ENCODE measurements around the gene DCAF5. TPM values are rescaled to one million over a fixed set of nuclear protein-coding genes. Genes with fewer than 3 reads are reported as not detected.
"Not testable (repeated sequence)": the region's sequence is repeated elsewhere in the genome, so short reads cannot be mapped to it uniquely, and the experiment has no call there.

The DCAF5 gene
- total and polyA plus RNA-seq, 2 experiments from 2014 or later = 50.0 to 58.2 TPM

- no peaks in the 10 kb centered on the region for H3K27me3 ChIP-seq
- no peak for DNase-seq (ENCODE audit: low read depth in 1 of 2, low spot score in 1 of 2)
- H3K9me3 ChIP-seq (ENCODE audit: low read depth) = no peaks in the 10 kb centered on the region
- H3K36me3 ChIP-seq = no peaks in the 10 kb centered on the region
- H3K4me3 ChIP-seq = no peak overlapping the region
- no peaks in the 10 kb centered on the region for H3K4me1 ChIP-seq (ENCODE audit: low read depth)
- no peak for TF ChIP-seq CTCF (IDR thresholded peaks at IDR 0.05; ENCODE audit: low read depth, low read length)
- no peak overlapping the region for H3K27ac ChIP-seq
Measured at GRCh38 chr14:69036757-69037506, 116.0 kb downstream of the DCAF5 start.

- no peaks in the 10 kb centered on the region for H3K27me3 ChIP-seq
- TF ChIP-seq CTCF (IDR thresholded peaks at IDR 0.05; ENCODE audit: low read depth, low read length) = peak; percentile 14
- no peaks in the 10 kb centered on the region for H3K36me3 ChIP-seq
- H3K4me3 ChIP-seq = no peak overlapping the region
- no peaks in the 10 kb centered on the region for H3K9me3 ChIP-seq (ENCODE audit: low read depth)
- peak in 1 of 2 donors; percentile 62 for DNase-seq (ENCODE audit: low read depth in 1 of 2, low spot score in 1 of 2)
- H3K4me1 ChIP-seq (ENCODE audit: low read depth) = no peaks in the 10 kb centered on the region
- no peak overlapping the region for H3K27ac ChIP-seq
Measured at GRCh38 chr14:69034612-69035262, 118.2 kb downstream of the DCAF5 start.

GRCh38 chr14:69027242-69027913 is 125.5 kb downstream of the DCAF5 start:
- H3K27ac ChIP-seq = no peak overlapping the region
- no peaks in the 10 kb centered on the region for H3K36me3 ChIP-seq
- no peaks in the 10 kb centered on the region for H3K27me3 ChIP-seq
- H3K4me3 ChIP-seq = no peak overlapping the region
- DNase-seq (ENCODE audit: low read depth in 1 of 2, low spot score in 1 of 2) = no peak
- H3K4me1 ChIP-seq (ENCODE audit: low read depth) = no peaks in the 10 kb centered on the region
- no peak for TF ChIP-seq CTCF (IDR thresholded peaks at IDR 0.05; ENCODE audit: low read depth, low read length)
- no peaks in the 10 kb centered on the region for H3K9me3 ChIP-seq (ENCODE audit: low read depth)

GRCh38 chr14:69023035-69023434 is 129.9 kb downstream of the DCAF5 start:
- DNase-seq (ENCODE audit: low read depth in 1 of 2, low spot score in 1 of 2) = no peak
- Histone ChIP-seq H3K36me3 (no peaks in the 10 kb centered on the region), H3K27ac (no peak overlapping the region), H3K27me3 (no peaks in the 10 kb centered on the region), H3K4me1 (ENCODE audit: low read depth) (no peaks in the 10 kb centered on the region), H3K9me3 (ENCODE audit: low read depth) (no peaks in the 10 kb centered on the region), H3K4me3 (no peak overlapping the region)
- TF ChIP-seq CTCF (IDR thresholded peaks at IDR 0.05; ENCODE audit: low read depth, low read length) = no peak

- not testable (repeated sequence) for H3K9me3 ChIP-seq (ENCODE audit: low read depth); H3K27me3 ChIP-seq; DNase-seq (ENCODE audit: low read depth in 1 of 2, low spot score in 1 of 2); H3K4me1 ChIP-seq (ENCODE audit: low read depth); H3K4me3 ChIP-seq; H3K36me3 ChIP-seq; H3K27ac ChIP-seq
Measured at GRCh38 chr14:69022093-69022492, 130.8 kb downstream of the DCAF5 start.

- Histone ChIP-seq H3K27ac (no peak overlapping the region), H3K27me3 (no peaks in the 10 kb centered on the region), H3K36me3 (no peaks in the 10 kb centered on the region), H3K4me1 (ENCODE audit: low read depth) (peaks cover 6% of the 10 kb centered on the region), H3K9me3 (ENCODE audit: low read depth) (no peaks in the 10 kb centered on the region), H3K4me3 (no peak overlapping the region)
- DNase-seq (ENCODE audit: low read depth in 1 of 2, low spot score in 1 of 2) = no peak
- TF ChIP-seq CTCF (IDR thresholded peaks at IDR 0.05; ENCODE audit: low read depth, low read length) = no peak
Measured at GRCh38 chr14:69017706-69018105, 135.2 kb downstream of the DCAF5 start.

Measured in cardiac muscle cell (in vitro differentiated cells and primary cell).